ENCODE results near the gene POU2F3.

Gene POU2F3

GRCh38 chr11:120239713-120240640 is at the start of gene POU2F3:
Gene POU2F3 (plus strand): TSS chr11:120240140. CDS start chr11:120240344, 204 bp downstream.
- no peak for DNase-seq (ENCODE audit: low spot score)
- no peak within 1 kb of the TSS for H3K27ac ChIP-seq
- TF ChIP-seq, protein P1, sequence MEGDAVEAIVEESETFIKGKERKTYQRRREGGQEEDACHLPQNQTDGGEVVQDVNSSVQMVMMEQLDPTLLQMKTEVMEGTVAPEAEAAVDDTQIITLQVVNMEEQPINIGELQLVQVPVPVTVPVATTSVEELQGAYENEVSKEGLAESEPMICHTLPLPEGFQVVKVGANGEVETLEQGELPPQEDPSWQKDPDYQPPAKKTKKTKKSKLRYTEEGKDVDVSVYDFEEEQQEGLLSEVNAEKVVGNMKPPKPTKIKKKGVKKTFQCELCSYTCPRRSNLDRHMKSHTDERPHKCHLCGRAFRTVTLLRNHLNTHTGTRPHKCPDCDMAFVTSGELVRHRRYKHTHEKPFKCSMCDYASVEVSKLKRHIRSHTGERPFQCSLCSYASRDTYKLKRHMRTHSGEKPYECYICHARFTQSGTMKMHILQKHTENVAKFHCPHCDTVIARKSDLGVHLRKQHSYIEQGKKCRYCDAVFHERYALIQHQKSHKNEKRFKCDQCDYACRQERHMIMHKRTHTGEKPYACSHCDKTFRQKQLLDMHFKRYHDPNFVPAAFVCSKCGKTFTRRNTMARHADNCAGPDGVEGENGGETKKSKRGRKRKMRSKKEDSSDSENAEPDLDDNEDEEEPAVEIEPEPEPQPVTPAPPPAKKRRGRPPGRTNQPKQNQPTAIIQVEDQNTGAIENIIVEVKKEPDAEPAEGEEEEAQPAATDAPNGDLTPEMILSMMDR (IDR thresholded peaks at IDR 0.05): no peak
- H3K4me3 ChIP-seq: peak within 1 kb of the TSS; percentile 30

GRCh38 chr11:120191058-120191457 is 48.9 kb upstream of the POU2F3 start:
- no peak for DNase-seq (ENCODE audit: low spot score)
- Histone ChIP-seq H3K27ac (no peak overlapping the region), H3K4me3 (no peak overlapping the region)
- TF ChIP-seq, protein P1 (IDR thresholded peaks at IDR 0.05): no peak

DNA sequence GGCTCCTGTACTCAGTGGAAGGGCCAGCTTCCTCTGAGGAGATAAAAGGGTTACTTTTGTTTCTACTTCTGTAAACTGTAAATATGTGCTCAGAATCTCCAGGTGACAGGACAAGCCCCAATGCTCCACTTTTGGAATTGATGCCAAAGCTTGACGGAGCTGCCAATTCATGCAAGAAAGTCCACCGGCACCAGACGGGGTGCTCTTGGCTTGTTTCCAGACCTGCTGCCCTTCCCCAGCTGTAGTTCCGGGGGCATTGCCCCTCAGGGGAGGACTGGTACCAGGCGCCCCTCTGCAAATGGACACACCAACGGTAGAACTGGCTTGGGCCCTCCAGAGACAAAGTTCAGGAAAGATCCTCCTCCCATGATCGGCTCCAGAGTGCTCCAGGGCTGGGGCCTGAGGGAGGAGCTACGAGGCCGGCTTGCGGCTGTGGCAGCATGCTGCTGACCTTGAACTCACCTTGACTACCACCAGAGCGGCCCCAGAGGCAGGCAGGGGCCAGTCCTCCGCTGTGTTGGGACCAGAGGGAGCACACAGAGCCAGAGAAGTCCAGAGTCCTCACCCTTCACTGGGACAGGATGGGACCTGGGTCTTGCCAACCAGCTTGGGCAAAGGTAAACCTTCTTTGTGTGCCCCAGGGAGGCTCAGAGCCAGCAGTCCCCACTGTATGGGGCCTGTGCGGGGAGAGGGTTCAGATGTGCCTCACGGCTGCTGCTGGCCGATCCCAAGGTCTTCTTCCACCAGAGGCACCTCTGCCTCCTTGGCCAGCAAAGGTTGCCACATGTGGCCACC is 46.9 kb upstream of the POU2F3 start:
- TF ChIP-seq, protein P1 (IDR thresholded peaks at IDR 0.05): no peak
- no peak overlapping the region for H3K27ac ChIP-seq
- DNase-seq (ENCODE audit: low spot score): no peak
- no peak overlapping the region for H3K4me3 ChIP-seq

DNA sequence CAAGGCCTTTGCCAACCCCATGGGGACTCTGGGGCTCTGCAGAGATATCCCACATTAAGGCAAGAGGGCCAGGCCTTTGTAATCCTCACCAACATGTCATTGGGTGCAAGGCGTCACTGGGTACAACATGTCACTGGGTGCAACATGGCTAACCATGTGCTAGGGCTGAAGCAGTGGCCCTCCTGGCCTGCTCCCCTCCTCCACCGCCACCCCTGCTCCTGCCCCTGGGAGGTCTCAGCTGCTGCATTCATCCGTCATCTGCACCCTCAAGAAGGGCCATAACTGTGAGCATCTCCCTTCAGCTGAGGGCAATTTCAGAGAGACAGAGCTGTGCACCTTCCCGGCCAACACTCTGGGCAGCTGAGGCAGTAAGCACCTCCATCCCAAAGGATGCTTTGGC is 45.8 kb upstream of the POU2F3 start:
- Histone ChIP-seq H3K4me3 (no peak overlapping the region), H3K27ac (no peak overlapping the region)
- TF ChIP-seq, protein P1 (IDR thresholded peaks at IDR 0.05): no peak
- DNase-seq (ENCODE audit: low spot score): no peak

GRCh38 chr11:120195601-120196320 is 44.2 kb upstream of the POU2F3 start:
- Histone ChIP-seq H3K4me3 (no peak overlapping the region), H3K27ac (no peak overlapping the region)
- TF ChIP-seq, protein P1 (IDR thresholded peaks at IDR 0.05): no peak
- DNase-seq (ENCODE audit: low spot score): no peak

- no peak for DNase-seq (ENCODE audit: low spot score)
- Histone ChIP-seq H3K4me3 (no peak overlapping the region), H3K27ac (peak overlapping the region in 1 of 2 donors; percentile 37)
- TF ChIP-seq, protein P1 (IDR thresholded peaks at IDR 0.05): no peak
These were observed 43.1 kb upstream of the POU2F3 start for GRCh38 chr11:120196826-120197225.
